GM19468 (cell line): Measurements from ENCODE around the gene KDF1.

ENCODE experiments used
- ATAC-seq: cut with Tn5 transposase; IDR thresholded peaks from one replicate; pipeline ENCODE4 v1.9.1; 2021; ENCODE audit warnings: mild to moderate bottlenecking, moderate library complexity, moderate number of reproducible peaks; ENCODE audit not compliant: unreplicated experiment; ENCODE audit errors: extremely low read depth

The KDF1 gene

DNA sequence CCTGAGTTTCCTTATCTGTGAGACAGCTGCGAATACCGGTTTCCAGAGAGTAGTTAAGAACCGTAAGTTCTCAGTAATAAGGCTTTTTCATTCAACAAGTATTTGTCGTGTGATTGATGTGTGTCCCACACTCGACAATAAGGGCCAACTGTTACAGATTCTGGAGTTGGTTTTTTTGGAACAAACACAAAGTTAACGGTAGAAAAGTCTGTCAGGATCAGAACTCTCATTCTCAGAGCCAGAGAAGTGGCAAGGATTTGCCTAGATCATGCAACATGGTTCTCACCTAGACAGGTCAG is 37.9 kb downstream of the KDF1 start:
- ATAC-seq, result no peak

DNA sequence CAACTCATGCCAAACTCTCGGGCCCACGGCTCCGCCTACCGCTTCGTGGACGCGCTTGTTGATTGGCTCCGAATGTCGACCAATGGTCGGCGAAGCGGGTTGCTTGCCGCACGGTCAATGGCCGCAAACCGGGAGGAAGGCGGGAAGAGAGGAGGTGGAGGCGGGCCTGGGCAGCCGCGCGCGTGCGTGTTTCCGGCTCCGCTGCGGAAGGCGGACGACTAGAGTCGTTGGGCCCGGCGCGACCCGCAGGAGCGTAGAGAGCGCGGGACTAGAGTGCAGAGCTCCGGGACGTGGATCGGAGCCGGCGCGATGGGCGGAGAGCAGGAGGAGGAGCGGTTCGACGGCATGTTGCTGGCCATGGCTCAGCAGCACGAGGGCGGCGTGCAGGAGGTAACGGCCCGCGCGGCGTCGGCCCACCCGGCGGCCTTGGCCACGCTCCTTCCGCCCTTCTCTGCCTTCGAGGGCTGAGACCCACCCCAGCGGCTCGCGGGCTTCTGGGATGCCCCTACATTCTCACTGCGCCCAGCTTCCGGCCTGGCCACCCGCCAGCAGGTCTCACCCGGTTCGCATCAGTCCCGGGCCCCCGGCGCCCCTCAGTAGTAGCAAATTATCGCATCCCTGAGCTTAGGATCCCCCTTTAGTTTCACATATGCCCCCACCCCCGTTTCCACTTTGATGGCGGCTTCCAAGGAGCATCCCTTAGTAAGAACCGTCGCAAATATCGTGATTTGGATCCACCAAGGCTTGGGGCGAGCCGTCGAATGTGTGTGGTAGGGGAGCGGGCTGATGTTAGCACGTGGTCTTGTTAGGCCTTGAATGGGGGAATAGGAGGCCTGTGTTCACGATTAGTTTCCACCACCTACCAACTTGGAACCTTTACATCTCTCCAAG is 38.5 kb downstream of the KDF1 start, which contains the start of gene NUDC:
Gene NUDC (plus strand): TSS at position 204 of the 891 bp plus-strand sequence. CDS start 106 bp downstream, at position 310.
- ATAC-seq, result peak; percentile 97

- ATAC-seq, result no peak
These were observed 39.1 kb downstream of the KDF1 start for GRCh38 chr1:26921126-26921539.

DNA sequence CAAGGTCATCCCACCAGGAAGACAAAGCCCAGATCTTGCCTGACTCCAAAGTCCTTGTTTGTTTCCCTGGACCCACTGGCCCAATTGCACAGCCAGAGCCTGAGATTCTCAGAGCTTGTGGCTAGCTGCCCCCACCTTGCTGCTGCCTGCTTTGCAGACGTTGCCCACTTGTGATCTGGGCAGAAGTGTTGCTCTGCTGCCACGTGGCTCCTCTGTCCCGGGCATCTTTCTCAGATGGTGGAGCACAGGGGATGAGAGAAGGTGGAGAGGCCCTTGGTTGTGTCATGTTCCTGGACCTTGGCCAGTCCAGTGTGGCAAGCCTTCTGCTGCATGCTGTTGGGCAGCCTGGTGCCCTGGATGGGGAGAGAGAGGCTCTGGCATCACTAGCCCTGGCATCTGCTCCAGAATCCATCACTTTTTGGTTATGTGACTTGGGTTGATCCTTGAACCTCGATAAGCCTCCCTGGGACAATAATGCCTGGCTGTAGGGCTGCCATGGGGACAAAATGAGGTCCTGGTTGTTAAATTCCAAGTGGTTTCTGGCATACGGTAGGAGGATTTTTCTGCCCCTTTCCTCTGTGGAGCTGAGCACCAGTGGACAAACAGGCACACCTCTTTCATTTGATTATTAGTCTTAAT is 44.9 kb downstream of the KDF1 start:
- ATAC-seq, result no peak

- no peak for ATAC-seq
These were observed 46.3 kb downstream of the KDF1 start, which contains the start of gene NR0B2 for GRCh38 chr1:26913754-26914619. Gene NR0B2 (minus strand): TSS chr1:26913975. CDS start chr1:26913940, 35 bp downstream.

- ATAC-seq, result no peak
These were observed 46.9 kb downstream of the KDF1 start for GRCh38 chr1:26913389-26913753.

DNA sequence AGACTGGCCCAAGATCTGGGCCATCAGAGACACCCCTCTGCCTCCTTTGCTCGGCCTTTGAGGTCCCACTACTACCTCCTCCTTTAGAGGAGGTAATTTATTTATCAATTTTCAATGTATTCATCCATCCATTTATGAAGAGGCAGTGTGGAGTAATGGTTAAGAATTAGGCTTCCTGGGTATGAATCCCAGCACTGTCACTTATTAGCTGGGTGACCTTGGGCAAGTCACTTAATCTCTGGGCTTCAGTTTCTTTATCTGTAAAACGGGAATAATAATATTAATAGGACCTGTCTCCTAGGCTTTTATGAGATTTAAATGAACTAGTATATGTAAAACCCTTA is 48.1 kb downstream of the KDF1 start:
- no peak for ATAC-seq

- ATAC-seq, result no peak
These were observed 48.7 kb downstream of the KDF1 start for GRCh38 chr1:26911399-26912146.

GRCh38 chr1:26910343-26911160 is 49.7 kb downstream of the KDF1 start:
- no peak for ATAC-seq

GRCh38 chr1:26909951-26910342 is 50.3 kb downstream of the KDF1 start:
- no peak for ATAC-seq

DNA sequence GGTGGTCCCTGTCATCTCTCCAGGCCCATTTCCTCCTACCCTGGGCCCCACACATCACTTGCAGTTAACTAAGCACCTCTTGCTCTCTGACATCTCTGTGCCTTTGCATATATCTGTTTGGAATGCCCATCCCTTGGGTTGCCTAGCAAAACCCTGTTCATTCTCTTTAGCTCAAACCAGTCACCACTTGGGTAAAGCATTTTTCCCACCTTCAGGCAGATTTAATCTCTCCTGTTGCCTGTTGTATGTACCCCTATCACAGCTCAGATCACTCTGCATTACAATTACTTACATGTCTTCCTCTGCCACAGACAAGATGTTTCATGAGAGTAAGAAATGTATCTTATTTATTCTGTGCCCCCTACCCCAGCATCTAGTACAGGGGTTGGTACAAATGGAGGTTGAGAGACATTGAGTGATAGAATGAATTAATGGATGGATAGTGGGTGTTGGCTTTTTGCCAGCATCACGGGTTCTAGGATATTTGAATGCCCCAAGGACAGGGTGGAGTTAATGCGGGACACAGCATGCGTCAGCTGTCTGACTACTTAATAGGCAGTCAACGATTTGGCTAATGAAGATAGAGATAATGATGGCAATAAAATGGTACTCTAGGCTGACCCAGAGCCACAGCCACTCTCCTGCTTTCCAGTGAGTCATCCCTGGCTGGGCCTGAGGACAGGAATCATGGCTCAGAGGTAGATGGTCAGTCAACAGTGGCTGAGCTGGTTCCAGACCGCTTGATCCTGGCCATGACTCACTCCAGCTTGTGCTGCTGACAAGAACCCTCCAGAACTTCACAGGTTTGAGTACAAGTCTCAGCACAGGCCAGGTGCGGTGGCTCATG is 53.0 kb downstream of the KDF1 start:
- no peak for ATAC-seq

- ATAC-seq, result no peak
These were observed 59.3 kb downstream of the KDF1 start for GRCh38 chr1:26900815-26901511.

DNA sequence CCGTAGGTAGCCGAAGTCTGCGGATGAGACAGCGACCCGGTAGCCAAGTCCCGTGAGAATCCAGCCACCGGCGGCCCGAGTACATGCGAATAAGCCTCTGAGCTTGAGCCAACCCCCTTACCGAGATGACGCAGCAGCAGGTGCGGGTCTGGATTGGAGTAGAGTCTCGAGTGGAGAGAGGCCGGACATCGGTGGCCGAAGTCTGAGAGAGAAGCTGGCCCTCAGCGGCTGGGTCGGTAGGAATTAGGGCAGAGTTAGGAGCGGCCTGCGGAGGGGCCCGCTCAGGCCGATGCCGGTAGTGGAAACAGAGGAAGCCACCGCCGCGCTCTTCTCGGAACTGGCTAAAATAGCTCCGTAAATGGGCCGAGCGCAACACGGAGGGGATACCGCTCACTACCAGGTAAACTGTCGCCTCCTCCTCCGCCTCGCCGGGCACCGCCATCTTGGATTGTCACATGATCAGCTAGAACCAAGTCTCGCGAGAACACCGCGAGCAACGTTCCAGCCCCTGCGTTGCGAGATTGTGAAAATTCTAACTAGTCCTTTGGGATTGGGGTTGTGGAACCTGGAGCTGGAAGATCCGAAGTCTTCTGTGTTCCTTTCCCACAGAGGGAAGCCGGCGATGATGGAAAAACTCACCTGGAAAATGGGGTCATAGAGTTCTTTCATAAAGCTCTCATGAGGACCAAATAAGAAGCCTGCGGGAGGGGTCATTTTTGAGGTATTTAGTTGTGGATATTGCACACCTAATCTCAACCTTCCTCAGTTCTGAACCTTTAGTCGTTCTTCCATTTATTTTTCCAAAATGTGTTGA is 60.1 kb downstream of the KDF1 start, which contains the start of gene GPATCH3:
Gene GPATCH3 (minus strand): TSS at position 467 of the 814 bp plus-strand sequence. CDS start 25 bp downstream, at position 442.
- ATAC-seq, result no peak
